WTC11 (cell line): ENCODE measurements around the gene LARP4B.

ENCODE experiments used
- AFF4 ChIP-seq: sonication (generic); formaldehyde crosslinking; IDR thresholded peaks from 2 replicates; pipeline ENCODE4 v1.8.1; 2023; ENCODE audit warnings: mild to moderate bottlenecking, missing genetic modification reagents, borderline replicate concordance
- ATF2 ChIP-seq: sonication (generic); formaldehyde crosslinking; IDR thresholded peaks from 2 replicates; pipeline ENCODE4 v1.8.1; 2022; ENCODE audit warnings: low read depth, missing genetic modification reagents, borderline replicate concordance
- CREB1 ChIP-seq: sonication (generic); formaldehyde crosslinking; IDR thresholded peaks from 2 replicates; pipeline ENCODE4 v1.8.0; 2023; ENCODE audit warnings: mild to moderate bottlenecking, missing genetic modification reagents
- CTCF ChIP-seq: fragments of 200-600 bp; IDR thresholded peaks from 2 replicates; pipeline ENCODE4 v1.8.0; 2022; ENCODE audit warnings: antibody characterized with exemption
- GTF2I ChIP-seq: fragments of 250-450 bp; sonication (Bioruptor Pico); conservative IDR thresholded peaks from 2 replicates; pipeline ENCODE4 v1.4.0; 2021; ENCODE audit warnings: mild to moderate bottlenecking
- KAT7 ChIP-seq: sonication (generic); formaldehyde crosslinking; IDR thresholded peaks from 2 replicates; pipeline ENCODE4 v1.8.1; 2023; ENCODE audit warnings: missing genetic modification reagents, mild to moderate bottlenecking, borderline replicate concordance
- MAX ChIP-seq: sonication (generic); formaldehyde crosslinking; IDR thresholded peaks from 2 replicates; pipeline ENCODE4 v1.8.0; 2022; ENCODE audit warnings: mild to moderate bottlenecking, missing genetic modification reagents
- NFE2L1 ChIP-seq: sonication (generic); formaldehyde crosslinking; IDR thresholded peaks from 2 replicates; pipeline ENCODE4 v1.8.1; 2023; ENCODE audit warnings: missing genetic modification reagents
- NR3C1 ChIP-seq: sonication (generic); formaldehyde crosslinking; conservative IDR thresholded peaks from 2 replicates; pipeline ENCODE4 v1.8.1; 2023; ENCODE audit warnings: low read depth, mild to moderate bottlenecking, missing genetic modification reagents
- TCF7 ChIP-seq: sonication (generic); formaldehyde crosslinking; IDR thresholded peaks from 2 replicates; pipeline ENCODE4 v1.8.0; 2022; ENCODE audit warnings: mild to moderate bottlenecking, low read depth, missing genetic modification reagents, moderate library complexity
- USF1 ChIP-seq: sonication (generic); formaldehyde crosslinking; IDR thresholded peaks from 2 replicates; pipeline ENCODE4 v1.8.0; 2022; ENCODE audit warnings: mild to moderate bottlenecking, missing genetic modification reagents
- ZNF512 ChIP-seq: sonication (generic); formaldehyde crosslinking; IDR thresholded peaks from 2 replicates; pipeline ENCODE4 v1.8.1; 2022; ENCODE audit warnings: missing genetic modification reagents, borderline replicate concordance
- TF ChIP-seq, protein P1 (sequence below): sonication (generic); formaldehyde crosslinking; IDR thresholded peaks from 2 replicates; pipeline ENCODE4 v1.8.1; 2022; ENCODE audit warnings: low read depth, mild to moderate bottlenecking, moderate library complexity, missing genetic modification reagents, borderline replicate concordance

DNA sequence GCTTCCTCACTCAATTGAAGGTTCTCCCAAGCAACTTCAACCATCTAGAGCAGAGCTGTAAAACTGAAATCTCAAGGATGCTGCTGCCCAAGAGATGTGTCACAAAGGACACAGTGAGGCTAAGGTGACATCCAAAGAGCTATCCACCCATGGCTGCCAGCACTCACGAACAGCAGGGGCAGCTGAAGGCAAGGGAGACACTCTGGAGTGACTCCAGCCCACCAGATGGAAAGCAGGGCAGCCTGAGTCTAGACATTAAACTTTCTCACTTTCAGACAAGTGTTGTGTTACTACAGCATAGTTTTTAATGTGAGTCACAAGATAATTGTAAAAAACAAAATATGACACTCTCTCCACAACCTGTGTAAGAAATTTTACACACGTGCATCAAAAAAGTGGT, 113.5 kb downstream of the LARP4B start:
- no peak for TF ChIP-seq CREB1 (CRISPR knock-in tag)
- no peak for TF ChIP-seq NR3C1 (CRISPR knock-in tag)
- TF ChIP-seq USF1 (CRISPR knock-in tag): no peak
- no peak for TF ChIP-seq CTCF
- no peak for TF ChIP-seq ATF2 (CRISPR knock-in tag)
- TF ChIP-seq, protein P1, sequence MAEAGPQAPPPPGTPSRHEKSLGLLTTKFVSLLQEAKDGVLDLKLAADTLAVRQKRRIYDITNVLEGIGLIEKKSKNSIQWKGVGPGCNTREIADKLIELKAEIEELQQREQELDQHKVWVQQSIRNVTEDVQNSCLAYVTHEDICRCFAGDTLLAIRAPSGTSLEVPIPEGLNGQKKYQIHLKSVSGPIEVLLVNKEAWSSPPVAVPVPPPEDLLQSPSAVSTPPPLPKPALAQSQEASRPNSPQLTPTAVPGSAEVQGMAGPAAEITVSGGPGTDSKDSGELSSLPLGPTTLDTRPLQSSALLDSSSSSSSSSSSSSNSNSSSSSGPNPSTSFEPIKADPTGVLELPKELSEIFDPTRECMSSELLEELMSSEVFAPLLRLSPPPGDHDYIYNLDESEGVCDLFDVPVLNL (CRISPR knock-in tag): no peak
- no peak for TF ChIP-seq GTF2I
- no peak for TF ChIP-seq ZNF512 (CRISPR knock-in tag)
- no peak for TF ChIP-seq NFE2L1 (CRISPR knock-in tag)
- TF ChIP-seq MAX: no peak
- TF ChIP-seq AFF4 (CRISPR knock-in tag): no peak
- no peak for TF ChIP-seq TCF7 (CRISPR knock-in tag)
- TF ChIP-seq KAT7 (CRISPR knock-in tag): no peak
